Psoas muscle (tissue), 8 donors: ENCODE data around the gene SORCS3. TPM values are rescaled to one million over a fixed set of nuclear protein-coding genes. Genes with fewer than 3 reads are reported as not detected.

Experiments
- ATAC-seq, 4 donors: fragments of 200-7000 bp; cut with Tn5 transposase; one replicate each; pipeline ENCODE4 v1.9.1; 2020; ENCODE audit warnings: moderate library complexity in 3 of 4, mild to moderate bottlenecking in 2 of 4
- DNase-seq, 2 donors: peaks; one replicate each; pipeline ENCODE4 v3.0.0-alpha.2; 2020
- H3K27ac ChIP-seq: fragments of 200-600 bp; one replicate; pipeline ENCODE4 v1.8.0; 2022
- H3K27me3 ChIP-seq, 3 donors: fragments of 200-600 bp in 1 of 3; one replicate each; pipeline versions ENCODE4 v1.6.1 to v1.8.0; 2013 to 2022; ENCODE audit warnings: low read length in 2 of 3, mild to moderate bottlenecking in 2 of 3, moderate library complexity in 1 of 3; ENCODE audit not compliant: insufficient read depth in 3 of 3
- H3K36me3 ChIP-seq, 2 donors: fragments of 200-600 bp in 1 of 2; one replicate each; pipeline versions ENCODE4 v1.6.1 to v1.8.0; 2013 to 2022; ENCODE audit warnings: low read depth in 1 of 2, mild to moderate bottlenecking in 1 of 2, moderate library complexity in 1 of 2; ENCODE audit not compliant: insufficient read depth in 1 of 2
- H3K4me1 ChIP-seq: fragments of 200-600 bp; one replicate; pipeline ENCODE4 v1.8.0; 2022
- H3K4me3 ChIP-seq: fragments of 200-600 bp; one replicate; pipeline ENCODE4 v1.8.0; 2022; ENCODE audit warnings: mild to moderate bottlenecking
- H3K9me3 ChIP-seq: fragments of 200-600 bp; one replicate; pipeline ENCODE4 v1.8.0; 2022
- CTCF ChIP-seq: fragments of 200-600 bp; IDR thresholded peaks from one replicate; pipeline ENCODE4 v1.8.0; 2022; ENCODE audit warnings: antibody characterized with exemption
- WGBS, 3 donors: extraction: QIAGEN DNeasy Blood & Tissue Kit; methylation state at CpG; one replicate each; pipeline versions ENCODE4 v1.1.6 to v1.1.7; 2013; 5-methylcytosine and 5-hydroxymethylcytosine counted together
- intact Hi-C, 2 donors: fragments of 100-400 bp; cut with DNase I; formaldehyde crosslinking; loops; one replicate each; pipeline versions ENCODE4 v1.11.0 to v1.14.2; 2022
- polyA plus RNA-seq, 3 donors: library from polyadenylated mRNA; stranded (reverse); fragments of 200-250 nt; gene quantifications; one replicate each; pipeline ENCODE4 v1.2.3, GENCODE V29; 2013
- total RNA-seq, 4 donors: library from RNA; stranded (reverse); fragmentation: NEBNext Ultra II Directional in 2 of 4; extraction: Animal tissue kit (Norgen Biotek cat#: 25700) in 2 of 4; gene quantifications; one replicate each; pipeline versions ENCODE4 v1.2.1 to v1.2.4, GENCODE V29; 2021 to 2023
- donor health status: healthy with polysubstance abuse.
- donor health status: DM: no; HTN: no; CAD: no; lungs with moderate emphysema.
- donor health status: Bipolar disorder and iron deficiency.
- donor health status: healthy.
- donor health status: DM: yes; HTN: yes; CAD: no.
- donor health status: DM: no; HTN: no; CAD: no.
- donor health status: DM: no; HTN: no; CAD: no.
- donor health status: DM: yes; HTN: yes; CAD: no.

Gene SORCS3
- total and polyA plus RNA-seq, 7 donors = 0.01 TPM; not detected in 6

- no peak overlapping the region for H3K4me3 ChIP-seq
- no peaks in the 10 kb centered on the region for H3K36me3 ChIP-seq
- TF ChIP-seq CTCF = no peak
- no peaks in the 10 kb centered on the region for H3K9me3 ChIP-seq
- ATAC-seq (no peak), DNase-seq (no peak)
- no peak overlapping the region for H3K27ac ChIP-seq
- no peaks in the 10 kb centered on the region for H3K4me1 ChIP-seq
- intact Hi-C loops = no loop called here
- H3K27me3 ChIP-seq = peaks cover 0 to 1% (median 0%) of the 10 kb centered on the region in 3 donors
- WGBS, 3 donors = 63 to 80% (median 74%) methylated on average over 2 of the region's 2 CpGs
These were observed 175.4 kb downstream of the SORCS3 start for GRCh38 chr10:104816501-104816900.

- ATAC-seq (no peak), DNase-seq (no peak)
- no peaks in the 10 kb centered on the region for H3K9me3 ChIP-seq
- WGBS, 3 donors = 55 to 72% (median 60%) methylated on average over 2 of the region's 2 CpGs
- H3K36me3 ChIP-seq = no peaks in the 10 kb centered on the region
- H3K4me1 ChIP-seq = no peaks in the 10 kb centered on the region
- peaks cover 0 to 3% (median 0%) of the 10 kb centered on the region in 3 donors for H3K27me3 ChIP-seq
- TF ChIP-seq CTCF = no peak
- no peak overlapping the region for H3K4me3 ChIP-seq
- intact Hi-C loops = no loop called here
- H3K27ac ChIP-seq = no peak overlapping the region
These were observed 178.6 kb downstream of the SORCS3 start for GRCh38 chr10:104819731-104820130.

- intact Hi-C loops = no loop called here
- TF ChIP-seq CTCF = no peak
- peaks cover 0 to 3% (median 0%) of the 10 kb centered on the region in 3 donors for H3K27me3 ChIP-seq
- ATAC-seq = no peak
- H3K27ac ChIP-seq = no peak overlapping the region
- 40 to 68% (median 50%) methylated on average over 3 of the region's 3 CpGs for WGBS, 3 donors
- no peaks in the 10 kb centered on the region for H3K9me3 ChIP-seq
- DNase-seq = no peak
- no peaks in the 10 kb centered on the region for H3K4me1 ChIP-seq
- H3K4me3 ChIP-seq = no peak overlapping the region
- H3K36me3 ChIP-seq = no peaks in the 10 kb centered on the region
These were observed 181.0 kb downstream of the SORCS3 start for GRCh38 chr10:104822088-104822487.

GRCh38 chr10:104824380-104825006, 183.4 kb downstream of the SORCS3 start:
- no peak for TF ChIP-seq CTCF
- intact Hi-C loops = no loop called here
- no peaks in the 10 kb centered on the region for H3K4me1 ChIP-seq
- H3K4me3 ChIP-seq = no peak overlapping the region
- H3K9me3 ChIP-seq = no peaks in the 10 kb centered on the region
- WGBS, 3 donors = 34 to 37% (median 36%) methylated on average over 6 of the region's 6 CpGs
- H3K27ac ChIP-seq = no peak overlapping the region
- DNase-seq = no peak
- H3K36me3 ChIP-seq = no peaks in the 10 kb centered on the region
- no peak for ATAC-seq
- H3K27me3 ChIP-seq = peaks cover 0 to 3% (median 0%) of the 10 kb centered on the region in 3 donors

- Histone ChIP-seq H3K27ac (no peak overlapping the region), H3K27me3 (no peaks in the 10 kb centered on the region), H3K4me3 (no peak overlapping the region), H3K36me3 (no peaks in the 10 kb centered on the region), H3K9me3 (no peaks in the 10 kb centered on the region), H3K4me1 (no peaks in the 10 kb centered on the region)
- no peak for TF ChIP-seq CTCF
- ATAC-seq = no peak
- WGBS, 3 donors = 67 to 75% (median 69%) methylated on average over 5 of the region's 5 CpGs
- intact Hi-C loops = no loop called here
- DNase-seq = no peak
These were observed 190.2 kb downstream of the SORCS3 start for GRCh38 chr10:104831272-104831671.
